Trophoblast cell (in vitro differentiated cells and primary cell): ENCODE results near the gene MYH7.

Experiments used
- DNase-seq, 2 donors: peaks; one replicate each; pipeline ENCODE4 v3.0.0-alpha.2; 2016
- H2AFZ ChIP-seq: 2 replicates; pipeline ENCODE4 v1.6.1; 2013; ENCODE audit warnings: low read length, moderate library complexity, mild to moderate bottlenecking; ENCODE audit not compliant: insufficient read depth, poor library complexity
- H2AK5ac ChIP-seq: 2 replicates; pipeline ENCODE4 v1.6.1; 2013; ENCODE audit warnings: mild to moderate bottlenecking, low read length
- H2BK120ac ChIP-seq: 2 replicates; pipeline ENCODE4 v1.6.1; 2013; ENCODE audit warnings: low read length, mild to moderate bottlenecking, moderate library complexity; ENCODE audit not compliant: insufficient read depth, poor library complexity
- H2BK12ac ChIP-seq: 2 replicates; pipeline ENCODE4 v1.6.1; 2013; ENCODE audit warnings: mild to moderate bottlenecking, low read length, moderate library complexity
- H2BK5ac ChIP-seq: 2 replicates; pipeline ENCODE4 v1.6.1; 2013; ENCODE audit warnings: low read length, low read depth, moderate library complexity, mild to moderate bottlenecking; ENCODE audit not compliant: poor library complexity
- H3K14ac ChIP-seq: 2 replicates; pipeline ENCODE4 v1.6.1; 2013; ENCODE audit warnings: mild to moderate bottlenecking, low read length
- H3K18ac ChIP-seq: 2 replicates; pipeline ENCODE4 v1.6.1; 2013; ENCODE audit warnings: mild to moderate bottlenecking, low read length
- H3K23ac ChIP-seq: 2 replicates; pipeline ENCODE4 v1.6.1; 2013; ENCODE audit warnings: low read length
- H3K27ac ChIP-seq: 2 replicates; pipeline ENCODE4 v1.5.1; 2013; ENCODE audit warnings: low read depth, mild to moderate bottlenecking, inconsistent platforms, low read length, moderate library complexity
- H3K27me3 ChIP-seq: 2 replicates; pipeline ENCODE4 v1.6.1; 2013; ENCODE audit warnings: inconsistent platforms, mild to moderate bottlenecking, low read length, moderate library complexity; ENCODE audit not compliant: insufficient read depth
- H3K36me3 ChIP-seq, 2 experiments: 1 replicate in 1 of 2; 2 replicates in 1 of 2; pipeline ENCODE4 v1.6.1; 2013; ENCODE audit warnings: low read length in 2 of 2, mild to moderate bottlenecking in 2 of 2, moderate library complexity in 1 of 2; ENCODE audit not compliant: insufficient read depth in 2 of 2, control insufficient read depth in 1 of 2
- H3K4ac ChIP-seq: 2 replicates; pipeline ENCODE4 v1.6.1; 2013; ENCODE audit warnings: low read depth, mild to moderate bottlenecking, low read length, moderate library complexity
- H3K4me1 ChIP-seq, 2 experiments: 1 replicate in 1 of 2; 2 replicates in 1 of 2; pipeline ENCODE4 v1.6.1; 2013; ENCODE audit warnings: low read length in 2 of 2, mild to moderate bottlenecking in 2 of 2, moderate library complexity in 1 of 2; ENCODE audit not compliant: insufficient read depth in 2 of 2, control insufficient read depth in 1 of 2
- H3K4me2 ChIP-seq: 2 replicates; pipeline ENCODE4 v1.6.1; 2013; ENCODE audit warnings: inconsistent platforms, mild to moderate bottlenecking, low read length, moderate library complexity
- H3K4me3 ChIP-seq: 2 replicates; pipeline ENCODE4 v1.5.1; 2013; ENCODE audit warnings: mild to moderate bottlenecking, low read depth, low read length, inconsistent platforms
- H3K79me1 ChIP-seq: one replicate; pipeline ENCODE4 v1.6.1; 2013; ENCODE audit warnings: low read length
- H3K79me2 ChIP-seq: 2 replicates; pipeline ENCODE4 v1.6.1; 2013; ENCODE audit warnings: low read length, mild to moderate bottlenecking; ENCODE audit not compliant: control insufficient read depth, insufficient read depth, poor library complexity
- H3K9ac ChIP-seq: 2 replicates; pipeline ENCODE4 v1.6.1; 2013; ENCODE audit warnings: mild to moderate bottlenecking, low read length
- H3K9me3 ChIP-seq: 2 replicates; pipeline ENCODE4 v1.6.1; 2013; ENCODE audit warnings: low read depth, mild to moderate bottlenecking, control low read depth, inconsistent platforms, low read length; ENCODE audit not compliant: insufficient read depth
- H4K12ac ChIP-seq: 2 replicates; pipeline ENCODE4 v1.6.1; 2013; ENCODE audit warnings: low read depth, mild to moderate bottlenecking, low read length, moderate library complexity
- H4K8ac ChIP-seq: 2 replicates; pipeline ENCODE4 v1.6.1; 2013; ENCODE audit warnings: low read depth, mild to moderate bottlenecking, low read length, moderate library complexity
- H4K91ac ChIP-seq: one replicate; pipeline ENCODE4 v1.6.1; 2013; ENCODE audit warnings: low read depth, mild to moderate bottlenecking, low read length, moderate library complexity
- WGBS: extraction: QIAGEN DNeasy Blood & Tissue Kit; methylation state at CpG from one replicate; pipeline ENCODE4 v1.1.7; 2013; ENCODE audit warnings: missing lambda C conversion rate; ENCODE audit not compliant: insufficient read length, insufficient coverage; ENCODE audit errors: extremely low coverage; 5-methylcytosine and 5-hydroxymethylcytosine counted together

Gene MYH7

GRCh38 chr14:23414906-23415820 is 20.3 kb downstream of the MYH7 start:
- Histone ChIP-seq H3K27me3 (no peaks in the 10 kb centered on the region), H2AFZ (no peak overlapping the region), H3K9me3 (no peaks in the 10 kb centered on the region), H3K4ac (no peak overlapping the region), H3K4me2 (no peak overlapping the region), H3K79me2 (no peaks in the 10 kb centered on the region), H3K27ac (no peak overlapping the region), H2AK5ac (no peak overlapping the region), H4K12ac (no peak overlapping the region), H3K4me1 (peaks cover 2 to 4% of the 10 kb centered on the region in 2 experiments), H3K9ac (no peak overlapping the region), H2BK5ac (no peak overlapping the region), H3K23ac (no peak overlapping the region), H3K18ac (no peak overlapping the region), H4K91ac (no peak overlapping the region), H3K36me3 (no peaks in the 10 kb centered on the region), H4K8ac (no peak overlapping the region), H3K4me3 (no peak overlapping the region), H3K79me1 (no peaks in the 10 kb centered on the region), H3K14ac (no peak overlapping the region), H2BK120ac (no peak overlapping the region), H2BK12ac (no peak overlapping the region)
- no peak for DNase-seq
- no CpG with 5 or more reads among the region's 39 CpGs for WGBS

- Histone ChIP-seq H3K4me3 (no peak overlapping the region), H2BK5ac (no peak overlapping the region), H3K27me3 (no peaks in the 10 kb centered on the region), H2BK120ac (no peak overlapping the region), H2AFZ (no peak overlapping the region), H3K23ac (no peak overlapping the region), H3K18ac (no peak overlapping the region), H3K79me1 (no peaks in the 10 kb centered on the region), H4K91ac (no peak overlapping the region), H4K12ac (no peak overlapping the region), H3K9ac (no peak overlapping the region), H3K79me2 (no peaks in the 10 kb centered on the region), H4K8ac (no peak overlapping the region), H3K4ac (no peak overlapping the region), H2BK12ac (no peak overlapping the region), H3K27ac (no peak overlapping the region), H3K9me3 (no peaks in the 10 kb centered on the region), H3K36me3 (no peaks in the 10 kb centered on the region), H3K14ac (no peak overlapping the region), H3K4me2 (no peak overlapping the region), H2AK5ac (no peak overlapping the region), H3K4me1 (peaks cover 2 to 4% of the 10 kb centered on the region in 2 experiments)
- WGBS, result no CpG with 5 or more reads among the region's 3 CpGs
- no peak for DNase-seq
These were observed 21.2 kb downstream of the MYH7 start for GRCh38 chr14:23414254-23414653.

GRCh38 chr14:23413681-23414080 is 21.8 kb downstream of the MYH7 start:
- no peaks in the 10 kb centered on the region for H3K79me1 ChIP-seq
- H2BK120ac ChIP-seq, result no peak overlapping the region
- H3K27me3 ChIP-seq, result no peaks in the 10 kb centered on the region
- no peak overlapping the region for H3K4ac ChIP-seq
- H4K12ac ChIP-seq, result no peak overlapping the region
- WGBS, result no CpG with 5 or more reads among the region's 16 CpGs
- H2BK12ac ChIP-seq, result no peak overlapping the region
- H3K27ac ChIP-seq, result no peak overlapping the region
- H2AK5ac ChIP-seq, result no peak overlapping the region
- H3K9me3 ChIP-seq, result no peaks in the 10 kb centered on the region
- no peak overlapping the region for H4K8ac ChIP-seq
- H3K4me1 ChIP-seq, result peaks cover 2 to 4% of the 10 kb centered on the region in 2 experiments
- H3K4me3 ChIP-seq, result no peak overlapping the region
- no peak overlapping the region for H2AFZ ChIP-seq
- H3K23ac ChIP-seq, result no peak overlapping the region
- H3K14ac ChIP-seq, result no peak overlapping the region
- no peak overlapping the region for H3K9ac ChIP-seq
- H4K91ac ChIP-seq, result no peak overlapping the region
- H3K79me2 ChIP-seq, result no peaks in the 10 kb centered on the region
- H3K18ac ChIP-seq, result no peak overlapping the region
- H3K36me3 ChIP-seq, result no peaks in the 10 kb centered on the region
- no peak overlapping the region for H2BK5ac ChIP-seq
- H3K4me2 ChIP-seq, result no peak overlapping the region
- no peak for DNase-seq

GRCh38 chr14:23411563-23412525 is 23.6 kb downstream of the MYH7 start:
- Histone ChIP-seq H2AK5ac (no peak overlapping the region), H3K27me3 (no peaks in the 10 kb centered on the region), H4K12ac (no peak overlapping the region), H3K23ac (no peak overlapping the region), H3K79me2 (no peaks in the 10 kb centered on the region), H3K27ac (no peak overlapping the region), H3K36me3 (no peaks in the 10 kb centered on the region), H2BK5ac (no peak overlapping the region), H3K9ac (no peak overlapping the region), H3K79me1 (no peaks in the 10 kb centered on the region), H3K9me3 (no peaks in the 10 kb centered on the region), H2BK12ac (no peak overlapping the region), H2BK120ac (no peak overlapping the region), H3K4ac (no peak overlapping the region), H3K4me1 (peaks cover 2 to 4% of the 10 kb centered on the region in 2 experiments), H4K91ac (no peak overlapping the region), H2AFZ (no peak overlapping the region), H3K18ac (no peak overlapping the region), H3K4me2 (no peak overlapping the region), H3K14ac (no peak overlapping the region), H3K4me3 (no peak overlapping the region), H4K8ac (no peak overlapping the region)
- WGBS, result no CpG with 5 or more reads among the region's 14 CpGs
- DNase-seq, result no peak
